ENCODE data around the gene OTULINL. TPM values are rescaled to one million over a fixed set of nuclear protein-coding genes. Genes with fewer than 3 reads are reported as not detected.

OTULINL gene
- total RNA-seq, 1 experiment from 2014 or later = 12.3 TPM

GRCh38 chr5:14617441-14617840 is 35.8 kb downstream of the OTULINL start:
- DNase-seq (ENCODE audit: low spot score) = no peak
- ATAC-seq = no peak
- H3K4me3 Mint-ChIP-seq = no peak overlapping the region
- peaks cover 12% of the 10 kb centered on the region for H3K36me3 Mint-ChIP-seq
- CTCF ChIA-PET = interaction anchor here (0.6 to 1.4 kb wide), 4 partner anchors 23 to 189 kb away, joined by 3 to 5 read pairs (median 4); no protein-coding TSS in a partner anchor
- POLR2A ChIA-PET = interaction anchor here (0.6 kb wide), 1 partner anchor 629 kb away, joined by 4 read pairs; no protein-coding TSS in a partner anchor
- no peaks in the 10 kb centered on the region for H3K27me3 Mint-ChIP-seq (ENCODE audit: low read depth)
- no peaks in the 10 kb centered on the region for H3K4me1 Mint-ChIP-seq
- H3K27ac Mint-ChIP-seq = no peak overlapping the region
- peaks cover 15% of the 10 kb centered on the region for H3K9me3 Mint-ChIP-seq
- TF ChIP-seq MLX (CRISPR knock-in tag; IDR thresholded peaks at IDR 0.05) (no peak), STAT6 (CRISPR knock-in tag; conservative IDR thresholded peaks at IDR 0.05; ENCODE audit: low read depth) (no peak), CDX4 (CRISPR knock-in tag; IDR thresholded peaks at IDR 0.05; ENCODE audit: borderline replicate concordance) (no peak), GABPB1 (CRISPR knock-in tag; IDR thresholded peaks at IDR 0.05) (no peak), RELA (CRISPR knock-in tag; IDR thresholded peaks at IDR 0.05; ENCODE audit: borderline replicate concordance) (no peak), JAZF1 (CRISPR knock-in tag; IDR thresholded peaks at IDR 0.05) (no peak), HMGA2 (CRISPR knock-in tag; IDR thresholded peaks at IDR 0.05) (no peak), ZBTB43 (CRISPR knock-in tag; IDR thresholded peaks at IDR 0.05) (no peak)

- no peak for ATAC-seq
- Mint-ChIP-seq H3K27ac (no peak overlapping the region), H3K4me1 (peaks cover 4% of the 10 kb centered on the region), H3K9me3 (peaks cover 2% of the 10 kb centered on the region), H3K36me3 (no peaks in the 10 kb centered on the region), H3K27me3 (ENCODE audit: low read depth) (no peaks in the 10 kb centered on the region), H3K4me3 (no peak overlapping the region)
- POLR2A ChIA-PET = no interaction called here
- CTCF ChIA-PET = no interaction called here
- DNase-seq (ENCODE audit: low spot score) = no peak
- no peak for TF ChIP-seq ELF4 (CRISPR knock-in tag; IDR thresholded peaks at IDR 0.05; ENCODE audit: low read depth)
- TF ChIP-seq NR1H2 (CRISPR knock-in tag; IDR thresholded peaks at IDR 0.05) = no peak
- no peak for TF ChIP-seq USF1 (CRISPR knock-in tag; IDR thresholded peaks at IDR 0.05)
- no peak for TF ChIP-seq ZNF317 (CRISPR knock-in tag; IDR thresholded peaks at IDR 0.05; ENCODE audit: borderline replicate concordance, low read depth)
- TF ChIP-seq E2F4 (CRISPR knock-in tag; IDR thresholded peaks at IDR 0.05; ENCODE audit: borderline replicate concordance, low read depth) = no peak
- no peak for TF ChIP-seq CDX4 (CRISPR knock-in tag; IDR thresholded peaks at IDR 0.05; ENCODE audit: borderline replicate concordance)
- no peak for TF ChIP-seq NR3C1 (CRISPR knock-in tag; conservative IDR thresholded peaks at IDR 0.05; ENCODE audit: low read depth)
- no peak for TF ChIP-seq SMAD3 (CRISPR knock-in tag; IDR thresholded peaks at IDR 0.05; ENCODE audit: borderline replicate concordance)
- no peak for TF ChIP-seq AFF4 (CRISPR knock-in tag; IDR thresholded peaks at IDR 0.05; ENCODE audit: borderline replicate concordance)
- TF ChIP-seq IRF2 (CRISPR knock-in tag; IDR thresholded peaks at IDR 0.05; ENCODE audit: borderline replicate concordance, low read depth) = no peak
- TF ChIP-seq IRF1 (CRISPR knock-in tag; IDR thresholded peaks at IDR 0.05) = no peak
Observed at GRCh38 chr5:14627270-14627669, 45.7 kb downstream of the OTULINL start.

Data from WTC11 (cell line).